HepG2 (cell line): ENCODE measurements around the gene STC2. TPM values are rescaled to one million over a fixed set of nuclear protein-coding genes. Genes with fewer than 3 reads are reported as not detected.

ENCODE experiments used
- ATAC-seq: fragments of 200-7000 bp; cut with Tn5 transposase; 3 replicates; pipeline ENCODE4 v1.9.1; 2020; ENCODE audit warnings: mild to moderate bottlenecking, moderate library complexity
- BruUV-seq: library from RNA; stranded (reverse); fragments of 400-500 nt; replicated peaks from 2 replicates; lab custom pipeline; 2021; lab: Mats Ljungman, UMichigan
- CTCF ChIA-PET: fragments of 300-600 bp; formaldehyde crosslinking; extraction: SDS; loops from one replicate; lab custom pipeline; 2021; ENCODE audit warnings: low total read pairs, inconsistent platforms, low intra/inter-chr PET ratio; lab: Yijun Ruan, JAX
- POLR2A ChIA-PET: fragments of 350-600 bp; sonication (Branson Sonifier 250); formaldehyde crosslinking; loops from one replicate; lab custom pipeline; 2020; ENCODE audit warnings: antibody characterized with exemption, inconsistent platforms; lab: Yijun Ruan, JAX
- DNase-seq: peaks from one replicate; pipeline ENCODE4 v3.0.0-alpha.2; 2015; ENCODE audit warnings: low spot score
- FAIRE-seq: peaks from 3 replicates; lab custom pipeline; 2011; peaks lifted over from hg19 to GRCh38; lab: Jason Lieb, UNC
- H2AFZ ChIP-seq: one replicate; pipeline ENCODE4 v1.6.1; 2011; ENCODE audit warnings: low read length, inconsistent platforms
- H3K27ac ChIP-seq: fragments of 300-600 bp; 3 replicates; pipeline ENCODE4 v1.8.0; 2011; ENCODE audit warnings: mixed run types, mild to moderate bottlenecking, mixed read lengths, low read length, inconsistent platforms; ENCODE audit not compliant: insufficient read depth; ENCODE audit errors: extremely low read length
- H3K27me3 ChIP-seq, 2 experiments: fragments of 200-600 bp in 1 of 2; 2 replicates in 1 of 2; 3 replicates in 1 of 2; pipeline versions ENCODE4 v1.6.0 to v1.8.0; 2011; ENCODE audit warnings: low read length in 2 of 2, mild to moderate bottlenecking in 2 of 2, moderate library complexity in 2 of 2, inconsistent platforms in 1 of 2; ENCODE audit not compliant: insufficient read depth in 2 of 2, control insufficient read depth in 1 of 2
- H3K36me3 ChIP-seq, 2 experiments: fragments of 200-600 bp in 1 of 2; replicated peaks in 1 of 2; 2 replicates in 1 of 2; 3 replicates in 1 of 2; pipeline versions ENCODE4 v1.5.1 to v1.8.0; 2011; ENCODE audit warnings: low read length in 2 of 2, inconsistent platforms in 1 of 2; ENCODE audit not compliant: insufficient read depth in 2 of 2, control insufficient read depth in 1 of 2
- H3K4me1 ChIP-seq: 2 replicates; pipeline ENCODE4 v1.5.1; 2012; ENCODE audit warnings: low read length, inconsistent platforms; ENCODE audit not compliant: insufficient read depth
- H3K4me2 ChIP-seq: 2 replicates; pipeline ENCODE4 v1.6.0; 2011; ENCODE audit warnings: low read depth, low read length, inconsistent platforms
- H3K4me3 ChIP-seq, 3 experiments: fragments of 200-600 bp in 1 of 3; sonication (generic), shearing (Covaris generic) in 1 of 3; replicated peaks in 1 of 3; 2 replicates each; pipeline ENCODE4 v1.5.1; 2011 to 2016; ENCODE audit warnings: low read length in 3 of 3, inconsistent platforms in 2 of 3, low read depth in 2 of 3, mild to moderate bottlenecking in 2 of 3, control low read depth in 1 of 3, mixed read lengths in 1 of 3; ENCODE audit not compliant: insufficient read depth in 1 of 3
- H3K79me2 ChIP-seq: one replicate; pipeline ENCODE4 v1.6.1; 2011; ENCODE audit warnings: low read length, inconsistent platforms; ENCODE audit not compliant: insufficient read depth
- H3K9ac ChIP-seq: 2 replicates; pipeline ENCODE4 v1.6.0; 2011; ENCODE audit warnings: mild to moderate bottlenecking, low read depth, low read length, inconsistent platforms; ENCODE audit not compliant: insufficient read depth
- H3K9me3 ChIP-seq: 2 replicates; pipeline ENCODE4 v1.5.1; 2012; ENCODE audit warnings: mild to moderate bottlenecking, low read length
- H4K20me1 ChIP-seq: 2 replicates; pipeline ENCODE4 v1.6.0; 2011; ENCODE audit warnings: inconsistent platforms, mild to moderate bottlenecking, low read length, moderate library complexity; ENCODE audit not compliant: insufficient read depth
- GFI1 ChIP-seq: sonication (generic); formaldehyde crosslinking; IDR thresholded peaks from 2 replicates; pipeline ENCODE4 v1.5.0; 2020; ENCODE audit warnings: missing genetic modification reagents, mild to moderate bottlenecking, borderline replicate concordance
- KDM3A ChIP-seq: IDR thresholded peaks from 2 replicates; pipeline ENCODE4 v1.6.1; 2018; ENCODE audit warnings: low read depth, missing compliant biosample characterization
- KDM5A ChIP-seq: fragments of 200-600 bp; sonication (generic); IDR thresholded peaks from 2 replicates; pipeline ENCODE4 v1.7.0; 2018; ENCODE audit warnings: antibody characterized with exemption, mild to moderate bottlenecking, low read length, borderline replicate concordance
- NFATC3 ChIP-seq: sonication (generic); formaldehyde crosslinking; IDR thresholded peaks from 2 replicates; pipeline ENCODE4 v1.5.1; 2020; ENCODE audit warnings: mild to moderate bottlenecking, missing genetic modification reagents
- PAF1 ChIP-seq: IDR thresholded peaks from 2 replicates; pipeline ENCODE4 v1.6.1; 2016; ENCODE audit warnings: missing genetic modification reagents, missing compliant biosample characterization
- POLR2A ChIP-seq, 2 experiments: IDR thresholded peaks; 2 replicates each; pipeline ENCODE4 v1.6.1; 2011; ENCODE audit warnings: low read depth in 2 of 2, low read length in 2 of 2, mild to moderate bottlenecking in 1 of 2, moderate library complexity in 1 of 2; ENCODE audit not compliant: insufficient read depth in 1 of 2
- POLR2G ChIP-seq: fragments of 200-400 bp; formaldehyde crosslinking; IDR thresholded peaks from 2 replicates; pipeline ENCODE4 v1.6.1; 2018; ENCODE audit warnings: mild to moderate bottlenecking, low read depth, low read length, moderate library complexity
- RXRB ChIP-seq: IDR thresholded peaks from 2 replicates; pipeline ENCODE4 v1.6.1; 2016; ENCODE audit warnings: borderline replicate concordance, missing genetic modification reagents, missing compliant biosample characterization
- SMYD3 ChIP-seq: sonication (generic); formaldehyde crosslinking; IDR thresholded peaks from 2 replicates; pipeline ENCODE4 v1.8.1; 2023; ENCODE audit warnings: mild to moderate bottlenecking, missing genetic modification reagents
- SRY ChIP-seq: sonication (generic); formaldehyde crosslinking; IDR thresholded peaks from 2 replicates; pipeline ENCODE4 v1.8.0; 2022; ENCODE audit warnings: mild to moderate bottlenecking, missing genetic modification reagents
- TOPORS ChIP-seq: sonication (generic); formaldehyde crosslinking; IDR thresholded peaks from 2 replicates; pipeline ENCODE4 v1.8.0; 2023; ENCODE audit warnings: mild to moderate bottlenecking, missing genetic modification reagents
- ZNF839 ChIP-seq: sonication (generic); formaldehyde crosslinking; IDR thresholded peaks from 2 replicates; pipeline ENCODE4 v1.4.0; 2020; ENCODE audit warnings: missing genetic modification reagents, mild to moderate bottlenecking, borderline replicate concordance
- ZNF878 ChIP-seq: sonication (generic); formaldehyde crosslinking; IDR thresholded peaks from 2 replicates; pipeline ENCODE4 v1.8.1; 2023; ENCODE audit warnings: mild to moderate bottlenecking, missing genetic modification reagents, moderate library complexity
- WGBS: methylation state at CpG from one replicate; pipeline ENCODE4 v1.1.6; 2017; ENCODE audit warnings: low lambda C conversion rate; 5-methylcytosine and 5-hydroxymethylcytosine counted together
- in situ Hi-C: cut with HindIII; loops from 2 replicates; pipeline ENCODE4 v1.10.0; 2017; ENCODE audit warnings: low pct_unique_long_range_greater_than_20kb; ENCODE audit not compliant: extremely low pct_ligation_motif_present
- intact Hi-C: fragments of 100-400 bp; cut with micrococcal nuclease; formaldehyde crosslinking; loops from one replicate; pipeline ENCODE4 v1.10.0; 2022; ENCODE audit not compliant: unreplicated experiment
- polyA plus RNA-seq, 8 experiments: library from polyadenylated mRNA; depleted of rRNA in 3 of 8; stranded (reverse) in 7 of 8; unstranded in 1 of 8; fragments of >200 nt; fragmentation: Illumina TruSeq in 4 of 8; extraction: Trizol in 4 of 8; gene quantifications; 2 replicates each; pipeline versions ENCODE4 v1.2.1 to v1.2.3, GENCODE V29; 2011 to 2016; ENCODE audit warnings: low read depth in 4 of 8, missing spikeins in 1 of 8, mixed read lengths in 1 of 8; ENCODE audit not compliant: insufficient read depth in 1 of 8
- total RNA-seq, 5 experiments: library from RNA; depleted of rRNA; stranded (reverse); fragments of >200 nt; fragmentation: Illumina TruSeq; extraction: Trizol; gene quantifications; 2 replicates each; pipeline ENCODE4 v1.2.3, GENCODE V29; 2016; ENCODE audit warnings: low read depth in 1 of 5

STC2 gene
- total and polyA plus RNA-seq, 2 of the 13 experiments (the other 11 are each of a cell fraction or from before 2014, with no cell fraction given): 27.1 to 69.2 TPM

GRCh38 chr5:173324115-173325001 lies 3.9 kb downstream of the STC2 start:
- ChIA-PET POLR2A (no interaction called here), CTCF (no interaction called here)
- H3K9ac ChIP-seq: no peak overlapping the region
- H2AFZ ChIP-seq: no peak overlapping the region
- intact Hi-C loops: no loop called here
- peak overlapping the region; percentile 95 for H3K4me2 ChIP-seq
- H3K4me3 ChIP-seq: peak overlapping the region in 1 of 3 experiments; percentile 97; a peak in 2 of 6 replicates
- peaks cover 59% of the 10 kb centered on the region for H4K20me1 ChIP-seq
- H3K27me3 ChIP-seq: no peaks in the 10 kb centered on the region; a peak in 1 of 5 replicates
- BruUV-seq: no TSS peak
- H3K36me3 ChIP-seq: peaks cover 40 to 66% of the 10 kb centered on the region in 2 experiments
- peaks cover 55% of the 10 kb centered on the region for H3K79me2 ChIP-seq
- ATAC-seq (no peak), DNase-seq (no peak), FAIRE-seq (no peak)
- H3K27ac ChIP-seq: no peak overlapping the region
- no peaks in the 10 kb centered on the region for H3K9me3 ChIP-seq
- TF ChIP-seq KDM3A (CRISPR knock-in tag): no peak
- TF ChIP-seq PAF1 (CRISPR knock-in tag): peak; percentile 27; the same call in 1 of the 2 replicates
- 0 out of 2 replicates have a peak, but pooled peaks have one; percentile 17 for TF ChIP-seq POLR2G
- no peak for TF ChIP-seq TOPORS
- TF ChIP-seq SRY (CRISPR knock-in tag): no peak
- TF ChIP-seq ZNF878 (CRISPR knock-in tag): 0 out of 2 replicates have a peak, but pooled peaks have one; percentile 32
- no peak for TF ChIP-seq ZNF839 (CRISPR knock-in tag)
- no peak for TF ChIP-seq KDM5A
- TF ChIP-seq POLR2A (IDR thresholded peaks at IDR 0.05; ENCODE audit: insufficient read depth in 1 of 2, low read depth in 2 of 2, low read length in 2 of 2): 0 out of 4 replicates have a peak, but pooled peaks of 1 of the 2 experiments have one; percentile 33
- TF ChIP-seq RXRB: no peak
- no peak for TF ChIP-seq NFATC3
- TF ChIP-seq GFI1: no peak
- TF ChIP-seq SMYD3: no peak
- WGBS: 95% methylated on average over 29 of the region's 29 CpGs
- peaks cover 55% of the 10 kb centered on the region for H3K4me1 ChIP-seq
- in situ Hi-C loops: no loop called here
